NCI-H146 treated with DMSO at 0.1 percent for 48 hours (cell line): ENCODE results near the gene PAQR8.
"Not testable (repeated sequence)": the region's sequence is repeated elsewhere in the genome, so short reads cannot be mapped to it uniquely, and the experiment has no call there.

ENCODE experiments used
- DNase-seq: peaks from one replicate; lab custom pipeline; 2025; ENCODE audit not compliant: unreplicated experiment; lab: John Stamatoyannopoulos, UW

The PAQR8 gene

GRCh38 chr6:52375780-52376556 is 14.0 kb downstream of the PAQR8 start:
- no peak for DNase-seq

- no peak for DNase-seq
Observed at GRCh38 chr6:52376763-52377162, 14.8 kb downstream of the PAQR8 start.

GRCh38 chr6:52377538-52378221 is 15.7 kb downstream of the PAQR8 start:
- no peak for DNase-seq

DNA sequence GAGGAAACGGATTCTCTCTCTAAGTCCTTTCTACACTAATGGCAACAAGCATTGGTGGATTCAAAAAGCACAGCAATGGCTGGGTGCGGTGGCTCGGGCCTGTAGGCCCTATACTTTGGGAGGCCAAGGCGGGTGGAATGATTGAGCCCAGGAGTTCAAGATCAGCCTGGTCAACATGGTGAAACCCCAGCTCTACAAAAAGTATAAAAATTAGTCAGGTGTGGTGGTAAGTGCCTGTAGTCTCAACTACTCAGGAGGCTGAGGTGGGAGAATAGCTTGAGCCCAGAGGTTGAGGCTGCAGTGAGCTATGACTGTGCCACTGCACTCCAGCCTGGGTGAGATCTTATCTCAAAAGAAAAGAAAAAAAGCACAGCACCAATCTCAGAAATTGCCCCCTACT is 19.3 kb downstream of the PAQR8 start:
- DNase-seq = no peak

- DNase-seq = no peak
Observed at GRCh38 chr6:52384145-52384766, 22.3 kb downstream of the PAQR8 start.

GRCh38 chr6:52385074-52385473 is 23.1 kb downstream of the PAQR8 start:
- no peak for DNase-seq

- DNase-seq = not testable (repeated sequence)
Observed at GRCh38 chr6:52388119-52388518, 26.2 kb downstream of the PAQR8 start.

DNA sequence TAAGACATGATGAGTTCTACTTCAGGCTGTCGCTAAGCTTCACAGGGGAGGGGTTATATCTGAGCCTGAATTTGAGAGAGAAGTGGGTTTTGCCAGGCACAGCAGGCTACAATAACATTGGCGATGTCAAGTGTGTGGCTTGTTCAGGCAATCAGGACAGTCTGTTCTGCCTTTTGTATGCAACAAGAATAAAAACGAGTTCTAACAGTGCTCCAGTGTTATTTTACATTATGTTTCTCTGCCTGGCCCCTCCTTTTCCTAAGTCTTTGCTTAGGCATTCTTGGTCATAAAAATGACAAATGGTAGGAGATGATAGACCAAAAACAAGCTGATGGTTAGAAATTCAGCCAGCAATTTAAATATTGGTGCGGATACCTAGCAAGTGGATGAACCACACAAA is 26.8 kb downstream of the PAQR8 start:
- DNase-seq = no peak

- no peak for DNase-seq
Observed at GRCh38 chr6:52389264-52389625, 27.3 kb downstream of the PAQR8 start.

DNA sequence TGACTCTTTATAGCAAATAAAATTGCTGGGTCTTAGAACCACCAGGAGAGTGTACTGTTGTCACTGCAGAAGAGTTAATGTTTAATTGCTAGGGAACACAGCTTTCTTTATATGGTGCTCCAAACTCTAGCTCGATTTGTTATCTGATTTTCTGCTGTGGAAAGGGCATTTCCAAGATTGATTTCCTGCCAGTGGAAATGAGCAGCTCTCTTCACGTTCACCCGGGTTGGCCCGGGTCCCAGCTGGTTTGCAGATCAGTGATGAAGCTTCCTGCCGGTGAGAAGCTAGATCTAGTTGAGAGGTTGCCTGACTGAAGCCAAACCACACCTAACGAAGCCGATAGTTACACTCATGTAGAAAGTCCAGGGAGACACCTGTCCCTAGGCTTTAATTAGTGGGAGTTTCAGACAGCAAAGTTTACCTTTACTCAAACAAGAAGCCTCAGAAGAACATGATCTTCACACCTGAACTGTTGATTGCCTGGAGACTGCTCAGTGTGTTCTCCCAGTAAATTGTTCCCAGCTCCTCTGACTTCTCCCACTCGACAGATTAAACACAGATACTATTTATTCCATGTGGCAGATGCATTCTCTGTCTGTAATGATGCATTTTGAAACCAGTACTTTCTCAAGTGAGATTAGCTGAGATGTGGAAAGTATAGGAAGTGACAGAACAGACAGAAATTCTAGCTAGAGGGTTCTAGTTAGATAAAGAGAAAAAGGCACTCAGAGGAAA is 27.8 kb downstream of the PAQR8 start:
- DNase-seq = peak; percentile 36

- peak; percentile 36 for DNase-seq
Observed at GRCh38 chr6:52390361-52390727, 28.4 kb downstream of the PAQR8 start.

- no peak for DNase-seq
Observed at GRCh38 chr6:52391599-52391998, 29.6 kb downstream of the PAQR8 start.

DNA sequence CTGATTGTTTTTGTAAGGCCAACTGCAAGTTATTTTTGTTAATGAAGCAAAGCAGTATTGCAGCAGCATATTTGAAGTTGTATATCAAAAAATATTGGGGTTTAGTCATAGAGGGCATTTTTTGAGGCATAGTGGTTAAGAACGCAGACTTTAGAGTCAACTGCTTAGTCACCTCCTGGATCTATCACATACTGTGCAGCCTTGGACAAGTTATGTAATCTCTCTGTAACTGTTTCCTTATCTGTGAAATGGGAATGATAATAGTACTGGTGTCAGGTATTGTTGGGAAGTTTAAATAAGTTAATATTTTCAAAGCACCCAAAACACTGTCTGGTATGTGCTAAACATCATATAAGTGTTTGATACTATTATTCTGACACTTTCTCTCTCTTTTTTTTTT is 31.0 kb downstream of the PAQR8 start:
- no peak for DNase-seq

DNA sequence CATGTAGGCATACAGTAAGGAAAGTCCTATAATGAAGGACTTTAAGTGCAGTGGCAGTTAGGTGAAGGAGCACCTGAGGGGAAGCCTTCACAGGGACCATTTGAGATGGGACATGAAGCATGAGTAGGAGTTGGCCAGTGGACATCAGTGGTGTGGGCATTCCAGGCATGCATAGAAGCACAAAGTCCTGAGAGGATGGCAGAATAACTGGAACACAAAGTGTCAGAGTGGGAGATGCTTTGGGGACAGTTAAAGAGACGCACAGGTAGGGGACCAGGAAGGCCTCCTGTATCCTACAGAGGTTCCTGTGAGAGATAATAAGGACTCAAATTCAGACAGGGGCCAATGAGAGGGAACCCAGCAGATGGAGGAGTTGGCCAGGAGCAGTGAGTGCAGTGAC is 31.8 kb downstream of the PAQR8 start:
- DNase-seq = no peak

GRCh38 chr6:52394251-52394666 is 32.3 kb downstream of the PAQR8 start:
- no peak for DNase-seq

- no peak for DNase-seq
Observed at GRCh38 chr6:52395969-52396368, 34.0 kb downstream of the PAQR8 start.

DNA sequence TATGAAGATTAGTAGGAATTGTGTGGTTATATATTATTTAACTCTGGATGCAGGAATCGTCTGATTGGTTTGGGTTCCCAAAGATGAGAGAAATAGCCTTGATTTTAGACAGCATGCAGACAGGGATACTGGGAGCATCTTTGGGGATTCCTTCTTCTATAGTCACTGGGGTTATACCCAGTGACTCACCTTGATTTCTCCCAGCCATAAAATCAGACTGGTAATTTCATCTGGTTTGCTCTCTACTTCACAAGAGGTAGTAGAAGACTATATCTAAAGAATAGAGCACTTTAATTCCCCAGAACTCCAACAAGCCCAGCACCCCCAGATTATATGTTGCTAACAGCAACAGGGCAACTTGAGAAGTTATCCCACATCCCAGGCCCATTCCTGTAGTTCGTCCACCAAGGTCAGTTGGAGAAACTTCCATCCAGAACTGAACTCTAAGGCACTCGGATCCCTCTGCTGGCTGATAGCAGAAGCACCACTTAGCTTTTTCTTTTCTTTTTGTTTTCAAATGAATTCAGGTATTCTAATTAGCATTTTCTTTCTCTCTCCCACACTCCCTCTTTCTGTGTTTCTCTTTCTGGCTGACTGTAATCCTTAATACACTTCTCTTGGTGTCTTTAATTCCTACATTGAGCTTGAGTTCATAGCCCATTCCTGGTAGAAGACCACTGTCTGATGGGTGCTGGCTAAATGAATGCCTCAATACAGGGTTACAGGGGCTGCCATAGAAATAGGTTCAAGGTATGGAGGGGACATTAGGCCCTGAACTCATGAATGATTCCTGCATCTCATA is 37.8 kb downstream of the PAQR8 start:
- DNase-seq = peak; percentile 42

- DNase-seq = no peak
Observed at GRCh38 chr6:52400313-52401041, 38.5 kb downstream of the PAQR8 start.

- no peak for DNase-seq
Observed at GRCh38 chr6:52403086-52403485, 41.1 kb downstream of the PAQR8 start.

DNA sequence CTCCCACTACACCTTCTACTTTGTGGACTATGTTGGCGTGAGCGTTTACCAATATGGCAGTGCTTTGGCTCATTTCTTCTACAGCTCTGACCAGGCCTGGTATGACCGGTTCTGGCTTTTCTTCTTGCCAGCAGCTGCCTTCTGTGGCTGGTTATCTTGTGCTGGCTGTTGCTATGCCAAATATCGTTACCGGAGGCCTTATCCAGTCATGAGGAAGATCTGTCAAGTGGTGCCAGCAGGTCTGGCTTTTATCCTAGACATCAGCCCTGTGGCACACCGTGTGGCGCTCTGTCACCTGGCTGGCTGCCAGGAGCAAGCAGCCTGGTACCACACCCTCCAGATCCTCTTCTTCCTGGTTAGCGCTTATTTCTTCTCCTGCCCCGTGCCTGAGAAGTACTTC is 41.7 kb downstream of the PAQR8 start:
- DNase-seq = no peak
